NCI-H460 (cell line): ENCODE data around the gene PPP1R27. TPM values are rescaled to one million over a fixed set of nuclear protein-coding genes. Genes with fewer than 3 reads are reported as not detected.
"Not testable (repeated sequence)": the region's sequence is repeated elsewhere in the genome, so short reads cannot be mapped to it uniquely, and the experiment has no call there.

Experiments
- DNase-seq: peaks from one replicate; pipeline ENCODE4 v3.0.0-alpha.2; 2016; ENCODE audit warnings: low read depth; ENCODE audit errors: extremely low read depth
- total RNA-seq: library from RNA; depleted of rRNA; stranded (reverse); fragments of >200 nt; shearing (Covaris generic); gene quantifications from 2 replicates; pipeline ENCODE4 v1.2.3, GENCODE V29; 2014

Gene PPP1R27
- total RNA-seq, 1 experiment from 2014 or later, result not detected

- DNase-seq, result no peak
Measured at GRCh38 chr17:81842725-81843504, 8.1 kb upstream of the PPP1R27 start.

GRCh38 chr17:81842378-81842724, 7.5 kb upstream of the PPP1R27 start:
- DNase-seq, result no peak

- DNase-seq, result no peak
Measured at GRCh38 chr17:81841866-81842265, 7.0 kb upstream of the PPP1R27 start.

- no peak for DNase-seq
Measured at GRCh38 chr17:81840826-81841778, 6.3 kb upstream of the PPP1R27 start.

DNA sequence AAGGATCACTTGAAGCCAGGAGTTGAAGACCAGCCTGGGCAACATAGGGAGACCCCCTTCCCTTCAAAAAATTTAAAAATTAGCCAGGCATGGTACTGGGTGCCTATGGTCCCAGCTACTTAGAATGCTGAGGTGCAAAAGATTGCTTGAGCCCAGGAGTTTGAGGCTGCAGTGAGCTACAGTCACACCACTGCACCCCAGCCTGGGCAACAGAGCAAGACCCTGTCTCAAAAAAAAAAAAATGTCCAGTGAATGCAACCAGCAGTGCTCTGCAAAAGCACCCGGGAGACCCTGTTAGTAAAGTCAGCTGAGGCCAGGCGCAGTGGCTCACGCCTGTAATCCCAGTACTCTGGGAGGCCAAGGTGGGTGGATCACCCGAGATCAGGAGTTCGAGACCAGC, 5.2 kb upstream of the PPP1R27 start:
- not testable (repeated sequence) for DNase-seq

- no peak for DNase-seq
Measured at GRCh38 chr17:81839301-81839700, 4.5 kb upstream of the PPP1R27 start.

GRCh38 chr17:81838753-81839255, 4.0 kb upstream of the PPP1R27 start:
- DNase-seq, result no peak

- DNase-seq, result no peak
Measured at GRCh38 chr17:81837641-81838040, 2.8 kb upstream of the PPP1R27 start.

DNA sequence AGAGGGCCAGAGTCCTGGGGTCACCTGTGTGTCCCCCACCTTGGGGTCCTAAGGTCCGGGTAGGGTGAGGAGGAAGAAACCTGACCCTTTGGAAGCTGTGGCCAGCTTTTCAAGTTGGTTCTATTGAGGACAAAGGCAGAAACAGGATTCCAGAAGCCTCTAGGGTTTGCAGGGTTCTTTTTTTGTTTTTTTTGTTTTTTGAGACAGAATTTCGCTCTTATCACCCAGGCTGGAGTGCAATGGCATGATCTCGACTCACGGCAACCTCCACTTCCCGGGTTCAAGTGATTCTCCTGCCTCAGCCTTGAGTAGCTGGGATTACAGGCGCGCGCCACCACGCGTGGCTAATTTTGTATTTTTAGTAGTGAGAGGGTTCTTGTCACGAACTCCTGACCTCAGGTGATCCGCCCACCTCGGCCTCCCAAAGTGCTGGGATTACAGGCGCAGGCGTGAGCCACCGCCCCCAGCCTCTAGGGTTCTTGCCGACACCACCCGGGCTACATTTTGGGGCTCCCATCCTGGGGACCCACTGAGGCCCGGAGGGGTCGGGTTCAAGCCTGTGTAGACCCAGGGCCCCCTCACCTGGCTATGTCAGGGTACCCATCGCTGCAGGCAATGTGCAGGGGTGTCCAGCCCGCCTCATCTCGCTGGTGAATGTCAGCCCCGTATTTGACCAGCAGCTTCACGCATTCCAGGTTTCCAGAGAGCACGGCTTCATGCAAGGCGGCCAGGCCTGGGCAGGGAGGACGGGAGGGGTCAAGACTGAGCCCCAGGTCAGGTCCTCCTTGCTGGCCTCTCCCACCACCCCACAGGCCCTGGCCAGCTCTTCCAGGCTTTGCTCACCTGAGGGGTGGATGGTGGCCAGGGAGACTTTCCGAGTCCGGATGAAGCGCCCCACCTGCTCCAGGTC, 674 bp downstream of the PPP1R27 start:
- DNase-seq, result no peak

GRCh38 chr17:81833160-81833920, 1.5 kb downstream of the PPP1R27 start, which contains the start of gene MCRIP1:
Gene MCRIP1 (minus strand): TSS chr17:81833291. CDS start chr17:81824506, 8,785 bp downstream.
- peak; percentile 92 for DNase-seq

DNA sequence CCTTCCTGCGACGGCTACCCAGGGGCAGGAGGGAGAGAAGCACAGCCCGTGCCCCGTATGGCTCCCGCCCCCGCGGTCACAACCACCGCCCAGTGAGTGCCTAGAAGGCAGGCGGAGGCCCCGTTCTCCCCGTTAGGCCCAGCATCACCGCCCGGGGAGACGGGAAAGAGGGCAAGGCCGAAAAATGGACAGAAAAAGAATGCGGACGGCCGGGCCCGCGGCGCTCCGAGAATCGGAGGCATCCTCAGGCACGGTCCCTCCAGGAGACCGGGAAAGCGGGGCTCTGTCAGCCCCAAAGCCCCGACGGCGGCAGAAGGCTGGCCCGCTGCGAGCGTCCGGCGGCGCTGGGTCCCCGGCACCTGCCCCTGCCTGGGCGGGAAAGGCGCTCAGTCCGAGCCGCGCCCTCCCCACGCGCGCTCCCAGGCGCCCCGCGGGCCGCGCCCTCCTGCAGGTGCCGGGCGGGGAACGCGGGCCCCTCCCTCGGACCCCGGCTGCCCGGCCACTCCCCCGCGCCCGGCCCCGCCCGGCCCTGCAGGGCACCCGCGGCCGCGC, 2.2 kb downstream of the PPP1R27 start:
- DNase-seq, result no peak

DNA sequence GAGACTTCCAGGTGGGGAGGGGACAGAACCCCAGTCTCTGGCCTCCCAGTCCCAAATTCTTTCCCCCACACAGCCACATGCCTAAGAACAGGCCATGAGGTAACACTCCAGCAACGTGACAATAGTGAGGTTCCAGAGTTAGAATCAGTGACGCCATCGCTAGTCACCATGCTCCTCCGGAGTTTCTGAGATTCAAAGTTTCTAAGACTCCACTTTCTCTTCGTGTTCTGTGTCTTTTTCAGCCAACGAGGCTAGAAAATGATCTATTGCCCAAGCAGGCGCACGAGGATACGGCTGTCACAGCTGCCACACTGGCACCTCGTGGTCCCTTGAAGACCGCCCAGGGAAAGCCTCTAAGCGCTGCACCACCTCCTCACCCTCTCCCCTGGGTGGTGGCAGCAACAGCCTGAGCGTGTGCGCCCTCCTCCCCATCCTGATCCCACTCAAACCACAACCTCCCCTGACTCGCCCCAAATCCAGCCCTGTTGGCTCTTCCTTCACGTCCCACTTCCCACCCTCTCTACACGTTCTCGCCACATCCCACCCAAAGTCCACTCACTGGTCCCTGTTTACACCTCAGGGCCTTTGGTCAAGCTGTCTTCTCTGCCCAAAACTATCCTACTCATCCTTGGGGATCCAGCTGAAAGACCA, 2.8 kb downstream of the PPP1R27 start:
- no peak for DNase-seq

GRCh38 chr17:81831563-81831956, 3.3 kb downstream of the PPP1R27 start:
- no peak for DNase-seq

DNA sequence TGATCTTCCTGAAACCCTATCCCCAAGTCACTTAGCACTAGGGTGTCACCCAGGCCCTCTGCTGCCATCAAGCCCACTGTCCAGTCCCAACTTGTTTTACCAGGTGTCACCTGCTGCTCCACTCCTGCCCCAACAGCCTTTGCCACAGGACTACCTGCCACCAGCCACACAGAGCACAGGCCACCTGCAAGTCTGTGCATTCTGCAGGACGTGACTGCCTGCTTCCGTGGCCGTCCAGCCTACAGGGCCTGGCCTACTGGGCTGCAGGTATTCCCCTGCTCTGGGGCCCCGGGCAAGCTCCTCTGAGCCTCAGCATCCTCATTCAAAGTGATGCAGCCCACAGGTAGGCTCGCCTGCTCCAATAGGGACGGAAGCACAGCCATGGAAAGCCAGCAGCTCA, 5.0 kb downstream of the PPP1R27 start:
- DNase-seq, result no peak

DNA sequence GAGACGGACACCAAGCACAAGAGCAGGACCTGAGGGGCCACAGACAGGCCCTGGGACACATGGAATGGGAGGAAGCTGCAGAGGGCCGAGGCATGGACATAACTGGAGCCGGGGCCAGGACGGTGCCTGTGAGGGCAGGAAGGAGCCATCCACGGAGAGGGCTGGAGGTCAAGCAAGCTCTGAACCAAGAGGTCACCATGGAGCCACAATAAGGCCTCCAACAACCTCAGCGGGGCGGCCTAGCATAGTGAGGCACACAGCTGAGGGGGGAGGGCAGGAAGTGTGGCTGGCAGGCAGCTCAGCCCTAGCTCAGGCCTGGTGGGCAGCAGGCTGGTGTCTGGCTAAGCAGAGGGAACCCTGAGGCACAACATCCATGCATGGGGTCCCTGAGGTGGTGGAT, 6.2 kb downstream of the PPP1R27 start:
- no peak for DNase-seq

GRCh38 chr17:81825841-81826466, 8.9 kb downstream of the PPP1R27 start:
- no peak for DNase-seq

GRCh38 chr17:81824595-81824994, 10.3 kb downstream of the PPP1R27 start:
- DNase-seq, result no peak

DNA sequence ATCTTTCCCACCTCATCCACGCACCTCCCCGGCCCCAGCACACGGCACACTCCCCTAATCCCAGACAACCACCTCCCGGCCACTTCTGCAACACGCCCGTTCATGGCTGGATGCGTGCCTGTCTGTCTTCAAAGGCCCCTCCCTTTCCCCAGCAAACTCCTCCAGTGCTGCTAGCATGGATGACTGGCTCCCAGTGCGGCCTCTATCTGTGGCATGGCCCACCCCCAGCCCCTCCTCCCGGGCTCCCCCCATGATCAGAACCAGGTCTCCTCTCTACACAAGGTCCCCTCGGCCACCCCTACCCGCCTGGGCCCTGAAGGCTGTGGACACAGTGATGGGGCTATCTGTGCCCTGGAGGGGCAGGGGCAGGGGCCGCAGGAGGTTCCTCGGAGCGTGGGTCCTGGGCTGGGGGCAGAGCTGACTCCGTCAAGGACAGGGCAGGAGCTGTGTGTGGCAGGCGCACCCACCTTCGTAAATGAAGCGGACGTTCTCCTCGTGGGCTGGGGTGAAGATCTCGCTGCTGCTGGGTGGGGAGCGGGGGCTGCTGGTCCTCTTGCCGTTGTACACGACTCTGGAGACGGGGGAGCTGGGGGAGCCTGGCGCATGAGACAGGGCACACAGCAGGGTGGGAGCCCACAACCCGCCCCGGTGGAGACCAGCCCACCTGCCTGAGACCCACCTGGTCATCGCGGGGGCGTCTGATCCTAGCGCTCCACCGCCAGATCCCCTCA, 10.9 kb downstream of the PPP1R27 start:
- no peak for DNase-seq
